ENCODE data around the gene RXFP4.

- TF ChIP-seq CTCF (conservative IDR thresholded peaks at IDR 0.05): no peak
- no peak for TF ChIP-seq ZFX (IDR thresholded peaks at IDR 0.05)
Observed at GRCh38 chr1:155968670-155969069, 27.2 kb downstream of the RXFP4 start.
